IPS-NIHi7 (cell line): ENCODE data around the gene NOTCH1.

ENCODE experiments used
- DNase-seq: peaks from one replicate; pipeline ENCODE4 v3.0.0; 2012; ENCODE audit warnings: mixed read lengths; ENCODE audit errors: extremely low spot score

NOTCH1 gene

GRCh38 chr9:136465500-136466154, 80.2 kb downstream of the NOTCH1 start:
- no peak for DNase-seq

- DNase-seq: no peak
Observed at GRCh38 chr9:136464241-136464640, 81.6 kb downstream of the NOTCH1 start.

- DNase-seq: no peak
Observed at GRCh38 chr9:136463578-136463977, 82.3 kb downstream of the NOTCH1 start.

GRCh38 chr9:136462664-136463063, 83.2 kb downstream of the NOTCH1 start:
- DNase-seq: no peak

GRCh38 chr9:136460772-136461325, 85.0 kb downstream of the NOTCH1 start:
- DNase-seq: no peak

- DNase-seq: no peak
Observed at GRCh38 chr9:136459425-136459824, 86.4 kb downstream of the NOTCH1 start.

- DNase-seq: no peak
Observed at GRCh38 chr9:136457326-136457725, 88.5 kb downstream of the NOTCH1 start.

- DNase-seq: no peak
Observed at GRCh38 chr9:136456258-136456657, 89.6 kb downstream of the NOTCH1 start.

- no peak for DNase-seq
Observed at GRCh38 chr9:136455043-136456002, 90.5 kb downstream of the NOTCH1 start.

- DNase-seq: no peak
Observed at GRCh38 chr9:136454026-136454796, 91.6 kb downstream of the NOTCH1 start.

- DNase-seq: no peak
Observed at GRCh38 chr9:136453326-136453725, 92.5 kb downstream of the NOTCH1 start.

GRCh38 chr9:136451221-136451877, 94.5 kb downstream of the NOTCH1 start:
- DNase-seq: no peak

- no peak for DNase-seq
Observed at GRCh38 chr9:136448655-136449054, 97.2 kb downstream of the NOTCH1 start.

GRCh38 chr9:136447173-136447778, 98.6 kb downstream of the NOTCH1 start:
- DNase-seq: no peak

GRCh38 chr9:136445799-136446198, 100.0 kb downstream of the NOTCH1 start:
- no peak for DNase-seq
